ENCODE measurements around the gene ROGDI.

DNA sequence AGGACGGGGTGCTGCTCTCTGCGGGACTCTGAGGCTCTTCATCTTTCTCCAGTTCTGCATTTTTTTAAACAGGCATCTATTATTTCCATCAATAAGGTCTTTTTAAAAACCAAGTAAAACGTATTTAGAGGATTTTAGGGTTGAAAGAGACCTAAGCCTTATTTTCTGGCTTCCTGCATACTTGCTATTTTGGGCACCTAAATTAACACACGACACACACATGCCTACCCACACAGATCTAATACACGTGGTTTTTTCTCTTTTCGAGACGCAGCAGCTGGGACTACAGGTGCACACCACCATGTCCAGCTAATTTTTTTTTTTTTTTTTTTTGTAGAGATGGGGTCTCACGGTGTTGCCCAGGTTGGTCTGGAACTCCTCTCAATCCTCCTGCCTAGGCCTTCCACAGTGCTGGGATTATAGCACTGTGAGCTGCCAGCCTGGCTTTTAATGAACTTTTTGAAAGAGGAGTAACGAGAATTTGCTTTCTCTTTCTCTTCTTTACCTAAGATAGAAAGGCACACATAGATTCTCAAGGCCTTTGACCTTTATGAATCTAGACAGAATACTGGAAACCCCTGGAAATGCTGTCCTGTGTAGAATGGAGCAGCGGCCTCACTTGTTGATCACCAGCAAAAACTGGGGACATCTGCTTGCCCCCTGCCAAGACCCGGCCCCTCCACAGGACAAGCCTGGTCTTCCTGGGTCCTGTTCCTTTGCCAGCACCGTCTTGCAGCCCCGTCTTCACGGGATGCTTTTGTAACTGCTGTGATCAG is 54.3 kb downstream of the ROGDI start:
- TF ChIP-seq POLR2A (IDR thresholded peaks at IDR 0.05; ENCODE audit: low read depth, low read length) (no peak), POLR2AphosphoS5 (IDR thresholded peaks at IDR 0.05; ENCODE audit: low read depth, low read length) (no peak), TAF1 (IDR thresholded peaks at IDR 0.05; ENCODE audit: borderline replicate concordance, low read depth, low read length) (no peak)
